HG03565 (cell line): Measurements from ENCODE around the gene TOMM6.

ENCODE experiments used
- ATAC-seq: cut with Tn5 transposase; IDR thresholded peaks from one replicate; pipeline ENCODE4 v1.9.1; 2021; ENCODE audit warnings: mild to moderate bottlenecking, moderate library complexity; ENCODE audit not compliant: unreplicated experiment

The TOMM6 gene

DNA sequence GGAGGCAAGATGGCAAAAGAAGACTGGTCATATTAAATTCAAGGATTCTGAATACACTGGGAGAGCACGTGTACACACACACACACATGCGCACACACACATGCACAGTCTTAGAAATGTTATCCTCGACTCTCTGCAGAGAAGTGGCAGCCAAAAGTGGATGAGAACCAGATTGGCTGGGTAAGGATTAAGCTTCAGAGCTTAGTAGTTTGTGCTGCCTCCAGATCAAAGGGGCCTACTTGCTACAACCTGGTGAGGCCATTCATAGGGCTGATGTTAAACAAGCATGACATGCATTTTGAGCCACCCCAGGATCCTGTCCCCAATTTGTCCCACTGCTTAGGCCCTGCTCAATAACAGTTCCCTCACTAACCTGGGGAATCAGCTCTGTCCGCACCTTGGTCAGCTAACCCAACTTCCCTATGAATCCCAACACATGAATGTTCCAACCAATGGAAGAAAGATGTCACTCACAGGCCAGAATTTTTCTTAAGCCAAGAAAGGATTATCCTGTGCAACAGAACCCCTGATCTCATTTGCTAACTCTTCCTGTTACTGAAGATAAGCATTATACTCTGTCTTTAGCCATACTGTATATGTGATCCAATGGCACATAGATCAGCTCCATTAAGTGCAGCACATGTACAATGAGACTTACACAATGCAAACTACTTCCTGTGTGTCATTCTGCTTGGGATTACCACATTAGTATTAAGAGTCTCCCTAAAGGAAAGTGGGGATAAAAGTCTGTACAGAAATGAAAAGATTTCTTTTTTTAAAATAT lies 31.0 kb downstream of the TOMM6 start:
- ATAC-seq: no peak

DNA sequence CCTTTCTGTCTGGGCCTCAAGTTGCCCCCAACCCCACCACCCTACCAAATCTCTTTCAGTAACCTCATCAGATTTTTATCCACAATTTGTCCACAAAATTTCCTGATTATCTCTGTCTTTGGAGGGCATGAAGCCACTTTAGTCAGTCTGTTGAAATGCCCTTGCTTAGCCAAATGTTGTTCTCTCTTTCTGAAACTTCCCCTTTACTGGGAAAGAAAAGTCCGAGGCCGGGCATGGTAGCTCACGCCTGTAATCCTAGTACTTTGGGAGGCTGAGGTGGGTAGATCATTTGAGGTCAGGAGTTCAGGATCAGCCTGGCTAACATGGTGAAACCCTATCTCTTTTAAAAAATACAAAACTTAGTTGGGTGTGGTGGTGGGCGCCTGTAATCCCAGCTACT lies 33.8 kb downstream of the TOMM6 start:
- no peak for ATAC-seq

DNA sequence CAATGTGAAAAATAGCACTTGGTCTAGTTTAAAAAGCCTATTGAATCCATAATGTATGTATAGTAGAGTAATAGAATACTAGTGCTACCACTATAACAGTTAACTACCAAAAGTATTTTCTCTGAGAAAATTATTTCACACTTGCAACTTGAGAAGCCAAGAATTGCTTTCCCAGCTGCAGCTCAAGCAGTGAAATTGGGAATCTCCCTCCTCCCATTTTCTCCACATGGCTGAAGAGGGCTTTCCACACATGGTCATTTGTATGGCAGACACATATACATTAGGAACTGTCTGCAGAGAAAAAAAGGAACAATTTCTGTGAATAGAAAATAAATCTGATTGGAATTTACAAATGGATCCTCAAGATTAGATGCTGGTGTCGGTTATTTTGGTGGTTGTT lies 34.5 kb downstream of the TOMM6 start:
- no peak for ATAC-seq

DNA sequence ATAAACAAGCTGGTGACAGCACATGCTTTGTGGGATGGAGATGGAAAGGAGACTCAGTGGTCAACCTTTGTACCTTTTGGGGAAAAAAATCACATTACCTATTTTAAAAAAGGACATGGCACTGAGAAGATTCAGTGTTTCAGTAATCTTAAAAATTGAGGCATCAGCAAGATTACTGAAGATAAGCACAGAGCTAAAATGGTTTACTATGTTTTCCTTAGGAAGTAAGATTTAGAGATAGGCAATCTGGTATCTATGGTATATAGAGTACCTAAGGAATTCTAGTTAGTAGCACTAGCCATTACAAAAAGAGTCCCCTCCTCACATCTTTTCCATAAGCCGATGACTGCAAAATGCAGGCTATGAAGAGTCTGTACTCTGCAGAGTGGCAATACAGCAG lies 35.7 kb downstream of the TOMM6 start:
- no peak for ATAC-seq

DNA sequence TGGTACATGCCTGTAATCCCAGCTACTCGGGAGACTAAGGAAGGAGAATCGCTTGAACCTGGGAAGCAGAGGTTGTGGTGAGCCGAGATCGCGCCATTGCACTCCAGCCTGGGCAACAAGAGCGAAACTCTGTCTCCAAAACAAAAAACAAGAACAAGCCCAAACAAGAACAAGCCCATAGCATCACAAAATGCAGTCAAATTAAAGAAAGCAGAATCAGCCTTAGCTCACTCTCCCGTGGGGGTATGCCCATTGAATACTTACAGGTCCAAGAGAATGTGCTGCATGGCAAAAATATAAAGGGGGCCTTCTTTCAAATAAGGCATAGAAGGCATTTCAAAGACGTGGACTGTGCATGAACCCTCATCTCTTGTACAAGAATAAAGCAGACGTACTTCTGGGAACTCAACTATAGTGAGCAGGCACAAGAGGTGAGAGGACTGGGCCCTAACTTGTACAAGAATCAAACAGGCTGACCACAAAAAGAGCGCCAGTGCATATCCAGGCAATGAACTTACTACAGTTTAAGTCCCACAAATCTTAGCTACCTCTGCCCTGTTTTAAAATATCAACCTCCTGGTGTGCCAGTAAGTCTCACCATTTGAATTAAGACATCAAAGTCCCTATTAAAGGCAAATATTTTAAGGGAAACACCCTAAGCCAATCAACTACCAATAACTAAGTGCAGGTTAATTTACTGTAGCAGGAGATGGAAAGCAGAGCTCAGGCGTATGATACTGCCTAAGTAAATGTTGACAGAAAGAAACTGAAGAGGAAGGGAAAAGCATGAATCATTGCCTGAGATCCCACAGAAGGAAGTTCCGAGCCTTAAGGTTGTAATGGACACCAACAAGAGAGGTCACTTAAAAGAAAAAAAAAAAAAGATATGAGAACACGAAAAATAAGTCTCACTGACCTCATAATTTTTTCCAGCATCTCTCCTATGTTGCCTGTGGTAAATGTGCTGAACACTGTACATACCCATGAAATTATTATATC lies 37.4 kb downstream of the TOMM6 start:
- ATAC-seq: no peak

DNA sequence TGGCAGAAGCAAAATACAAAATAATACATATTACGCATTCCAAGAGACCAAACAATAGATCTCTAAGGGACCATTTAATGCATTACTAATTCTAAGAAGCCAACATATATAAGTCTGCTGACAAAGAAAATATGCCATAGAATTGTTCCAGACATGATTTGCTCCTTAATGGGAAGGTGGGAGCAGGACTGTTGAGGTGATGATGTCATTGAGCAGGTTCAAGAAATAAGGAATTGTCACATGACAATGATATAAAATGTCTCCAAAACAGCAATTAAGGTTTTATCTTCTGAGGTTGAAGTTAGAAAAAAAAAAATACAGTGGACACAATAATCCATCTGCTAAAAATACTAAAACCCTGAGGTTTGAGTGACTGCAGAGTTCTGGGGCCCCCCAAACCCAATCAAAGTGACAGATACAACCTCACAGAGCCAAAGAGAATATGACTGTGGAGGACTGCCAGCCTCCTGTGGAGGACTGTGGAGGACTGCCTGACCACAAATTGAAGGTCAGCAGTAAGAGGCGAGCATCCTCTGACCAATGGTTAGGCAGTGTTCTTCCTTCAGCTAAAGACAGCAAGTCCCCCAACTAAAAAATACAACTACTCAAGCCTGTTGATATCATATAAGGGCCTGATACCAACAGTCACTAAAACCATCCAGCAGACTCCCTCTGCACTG lies 39.0 kb downstream of the TOMM6 start:
- ATAC-seq: no peak

DNA sequence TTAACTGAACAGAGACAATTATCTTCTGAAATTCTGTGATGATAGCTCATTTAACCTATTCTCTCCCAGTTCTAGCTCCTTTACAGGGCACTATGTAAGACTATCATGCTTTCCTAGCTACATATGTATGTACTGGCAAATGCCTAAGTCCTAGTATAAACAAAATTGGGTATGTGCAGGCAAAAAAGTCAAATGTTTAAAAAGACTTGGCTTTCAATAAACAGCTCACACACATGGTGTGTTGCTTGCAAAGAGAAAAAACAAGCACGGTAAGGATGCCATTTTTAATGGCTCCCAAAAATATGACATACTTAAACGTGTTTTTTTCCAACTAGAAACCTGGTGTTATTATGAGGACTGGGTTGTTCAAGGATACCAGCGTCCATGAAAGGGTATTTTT lies 44.8 kb downstream of the TOMM6 start:
- ATAC-seq: no peak

DNA sequence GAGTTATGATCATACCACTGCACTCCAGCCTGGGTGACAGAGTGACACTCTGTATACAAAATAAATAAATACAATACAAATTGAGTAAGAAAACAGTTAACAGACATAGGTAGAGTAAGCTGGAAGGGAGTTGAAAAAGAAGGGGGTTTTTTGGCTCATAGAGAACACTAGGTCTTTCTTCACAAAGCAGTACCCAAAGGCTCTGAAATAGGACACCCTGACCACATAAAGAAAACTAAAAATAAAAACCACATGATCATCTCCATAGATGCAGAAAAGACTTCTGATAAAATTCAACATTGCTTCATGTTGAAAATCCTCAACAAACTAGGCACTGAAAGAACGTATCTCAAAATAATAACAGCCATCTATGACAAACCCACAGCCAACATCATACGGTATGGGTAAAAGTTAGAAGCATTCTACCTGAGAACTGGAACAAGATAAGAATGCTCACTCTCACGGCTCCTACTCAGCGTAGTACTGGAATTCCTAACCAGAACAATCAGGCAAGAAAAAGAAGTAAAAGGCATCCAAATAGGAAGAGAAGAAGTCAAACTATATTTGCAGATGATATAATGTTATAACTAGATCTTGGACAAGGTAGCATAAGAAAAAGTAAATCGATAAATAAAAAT lies 48.6 kb downstream of the TOMM6 start:
- no peak for ATAC-seq

DNA sequence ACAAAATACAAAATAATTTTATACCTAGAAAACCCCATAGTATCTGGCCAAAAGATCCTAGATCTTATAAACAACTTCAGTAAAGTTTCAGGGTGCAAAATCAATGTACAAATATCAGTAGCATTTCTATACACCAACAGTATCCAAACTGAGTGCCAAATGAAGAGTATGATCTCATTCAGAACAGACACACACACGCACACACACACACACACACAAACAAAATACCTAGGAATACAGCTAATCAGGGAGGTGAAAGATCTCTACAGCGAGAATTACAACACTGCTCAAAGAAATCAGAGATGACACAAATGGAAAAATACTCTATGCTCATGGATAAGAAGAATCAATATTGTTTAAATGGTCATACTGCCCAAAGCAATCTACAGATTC lies 49.2 kb downstream of the TOMM6 start:
- no peak for ATAC-seq
